ENCODE results near the gene GANC.
"Not testable (repeated sequence)": the region's sequence is repeated elsewhere in the genome, so short reads cannot be mapped to it uniquely, and the experiment has no call there.

The GANC gene

GRCh38 chr15:42272939-42273899, at the start of gene GANC, which contains the start of gene TMEM87A:
Gene GANC (plus strand): TSS chr15:42273201. CDS start chr15:42274482, 1,281 bp downstream.
Gene TMEM87A (minus strand): TSS chr15:42273433. CDS start chr15:42273398, 35 bp downstream.
- peak; percentile 81 to 96 for DNase-seq (ENCODE audit: low read depth in 1 of 2, low spot score in 1 of 2)

GRCh38 chr15:42226648-42227047, 46.4 kb upstream of the GANC start:
- no peak for DNase-seq (ENCODE audit: low read depth in 1 of 2, low spot score in 1 of 2)

DNA sequence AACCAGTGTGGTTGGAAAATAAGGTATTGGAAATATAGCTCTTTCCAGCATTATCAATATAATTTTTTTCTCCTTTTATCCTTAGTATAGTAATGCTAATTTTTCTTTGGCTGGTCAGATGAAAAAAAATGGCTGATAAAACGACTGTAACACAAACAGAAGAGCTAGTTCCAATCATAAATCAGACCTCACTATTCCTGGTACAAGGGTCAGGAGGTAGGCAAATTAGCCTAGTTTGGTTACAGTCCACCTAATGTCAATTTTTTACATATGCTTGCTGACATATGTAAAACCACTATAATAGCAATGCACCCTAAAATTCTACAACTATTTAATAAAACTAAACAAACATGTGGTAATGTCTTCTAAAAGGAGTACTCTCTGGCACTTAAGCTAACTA, 45.0 kb upstream of the GANC start:
- DNase-seq (ENCODE audit: low read depth in 1 of 2, low spot score in 1 of 2), result no peak

- DNase-seq (ENCODE audit: low read depth in 1 of 2, low spot score in 1 of 2), result not testable (repeated sequence)
These were observed 44.0 kb upstream of the GANC start for GRCh38 chr15:42228981-42229380.

GRCh38 chr15:42231088-42231487, 41.9 kb upstream of the GANC start:
- DNase-seq (ENCODE audit: low read depth in 1 of 2, low spot score in 1 of 2), result no peak

DNA sequence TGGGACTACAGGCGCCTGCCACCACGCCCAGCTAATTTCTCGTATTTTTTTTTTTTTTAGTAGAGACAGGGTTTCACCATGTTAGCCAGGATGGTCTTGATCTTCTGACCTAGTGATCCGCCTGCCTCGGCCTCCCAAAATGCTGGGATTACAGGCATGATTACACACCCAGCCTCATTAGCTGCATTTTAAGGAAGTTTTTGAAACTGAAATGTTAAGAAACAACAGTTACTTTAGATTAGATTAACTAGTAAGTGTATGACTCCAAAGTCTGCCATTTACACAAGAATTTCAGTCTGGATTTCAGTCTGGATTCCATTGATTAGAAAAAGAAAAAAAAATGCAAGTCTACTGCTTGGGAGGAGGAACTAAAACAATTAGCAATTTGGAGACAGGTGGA, 40.4 kb upstream of the GANC start:
- DNase-seq (ENCODE audit: low read depth in 1 of 2, low spot score in 1 of 2), result no peak

DNA sequence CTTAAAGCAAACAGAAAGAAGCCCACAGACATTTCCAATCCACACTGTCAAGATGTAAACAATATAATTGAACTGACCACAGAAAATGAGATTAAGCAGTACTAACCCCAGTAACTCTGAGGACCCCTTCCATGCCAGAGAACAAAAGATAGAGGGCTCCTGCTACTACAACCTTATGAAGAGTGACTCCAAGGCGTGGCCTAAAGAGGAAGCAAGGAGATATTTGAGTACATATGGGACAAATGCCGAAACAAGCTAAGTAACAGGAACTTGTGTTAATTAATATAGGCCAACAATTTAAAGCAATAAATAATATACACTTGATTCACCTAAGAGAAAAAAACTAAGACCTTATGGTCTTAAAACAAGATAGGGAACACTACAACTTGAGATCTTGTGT, 39.9 kb upstream of the GANC start:
- DNase-seq (ENCODE audit: low read depth in 1 of 2, low spot score in 1 of 2), result no peak

DNA sequence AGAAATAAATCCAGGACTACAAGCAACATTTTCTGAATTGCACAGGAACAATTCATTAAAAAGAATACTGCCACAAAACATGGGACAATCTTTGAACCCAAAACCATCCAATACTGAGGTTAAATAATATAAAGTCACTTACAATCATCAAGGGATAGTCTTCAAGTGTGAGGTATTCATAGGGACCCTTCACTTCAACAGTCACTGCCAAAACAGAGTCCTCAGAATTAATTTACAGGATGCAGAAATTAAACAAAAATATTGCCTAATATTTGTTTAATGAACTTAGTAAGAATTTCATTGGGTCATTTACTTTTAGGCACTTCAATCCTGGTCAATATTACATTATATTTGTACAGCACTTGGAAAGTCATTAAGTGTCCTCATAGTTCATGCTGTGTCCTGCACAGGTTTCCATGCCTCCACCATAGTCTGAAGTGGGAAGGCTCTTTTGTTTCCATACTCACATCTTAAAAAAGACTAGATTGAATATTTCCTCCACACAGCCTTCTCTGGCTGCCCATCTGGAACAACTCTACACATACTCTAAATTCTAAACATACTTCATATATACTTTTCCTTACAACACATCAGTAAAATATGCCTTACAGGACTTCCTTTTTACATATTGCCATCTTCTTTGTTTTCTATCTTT, 33.3 kb upstream of the GANC start:
- no peak for DNase-seq (ENCODE audit: low read depth in 1 of 2, low spot score in 1 of 2)

- DNase-seq (ENCODE audit: low read depth in 1 of 2, low spot score in 1 of 2), result no peak
These were observed 32.2 kb upstream of the GANC start for GRCh38 chr15:42240823-42241222.

DNA sequence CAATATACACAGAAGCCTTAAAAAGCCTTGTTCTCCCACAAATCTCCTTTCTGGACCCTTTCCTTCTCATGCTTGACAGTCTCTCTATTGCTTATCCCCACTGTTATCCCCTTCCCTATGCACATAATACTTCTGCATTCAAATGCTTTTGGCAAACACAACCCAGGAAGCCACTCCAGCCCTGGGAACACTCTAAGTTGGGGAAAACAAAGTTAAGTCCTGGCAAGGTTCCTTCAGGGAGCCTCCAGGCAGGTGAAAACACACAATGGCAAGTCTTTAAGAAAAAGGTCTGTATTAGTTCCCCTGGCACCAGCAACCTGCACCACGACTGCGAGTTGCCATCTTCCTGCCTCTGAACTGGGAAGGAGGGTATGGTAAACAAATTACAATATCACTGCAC, 19.7 kb upstream of the GANC start:
- no peak for DNase-seq (ENCODE audit: low read depth in 1 of 2, low spot score in 1 of 2)

DNA sequence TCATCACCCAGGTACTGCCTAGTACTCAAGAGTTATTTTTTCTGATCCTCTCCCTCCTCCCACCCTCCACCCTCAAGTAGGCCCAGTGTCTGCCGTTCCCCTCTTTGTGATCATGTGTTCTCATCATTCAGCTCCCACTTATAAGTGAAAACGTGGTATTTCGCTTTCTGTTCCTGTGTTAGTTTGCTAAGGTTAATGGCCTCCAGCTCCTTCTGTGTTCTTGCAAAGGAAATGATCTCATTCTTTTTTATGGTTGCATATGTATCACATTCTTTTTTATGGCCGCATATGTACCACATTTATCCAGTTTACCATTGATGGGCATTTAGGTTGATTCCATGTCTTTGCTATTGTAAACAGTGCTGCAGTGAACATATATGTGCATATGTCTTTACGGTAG, 8.2 kb upstream of the GANC start:
- DNase-seq (ENCODE audit: low read depth in 1 of 2, low spot score in 1 of 2), result no peak

- no peak for DNase-seq (ENCODE audit: low read depth in 1 of 2, low spot score in 1 of 2)
These were observed 5.7 kb upstream of the GANC start for GRCh38 chr15:42267286-42267685.

GRCh38 chr15:42270551-42270950, 2.5 kb upstream of the GANC start:
- DNase-seq (ENCODE audit: low read depth in 1 of 2, low spot score in 1 of 2), result no peak

DNA sequence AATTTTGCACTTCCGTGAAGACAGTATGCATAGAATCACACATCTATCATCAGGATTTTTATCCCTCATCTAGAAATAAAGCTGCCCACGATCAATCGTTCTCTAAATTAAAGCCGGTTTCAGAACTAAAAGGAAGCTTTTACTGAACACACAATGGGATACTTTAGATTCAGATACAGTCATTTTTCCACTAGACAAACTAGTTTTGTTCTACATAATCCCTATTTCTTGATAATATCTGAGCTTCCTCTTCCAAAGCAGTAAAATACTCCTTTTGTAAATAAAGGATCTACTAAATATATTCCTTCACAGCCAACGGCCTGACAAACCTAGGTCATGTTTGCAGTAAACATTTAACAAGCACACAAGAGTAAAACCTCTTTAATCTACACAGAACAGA, 2.0 kb upstream of the GANC start:
- no peak for DNase-seq (ENCODE audit: low read depth in 1 of 2, low spot score in 1 of 2)

- DNase-seq (ENCODE audit: low read depth in 1 of 2, low spot score in 1 of 2), result peak; percentile 40 to 55
These were observed 1.1 kb downstream of the GANC start for GRCh38 chr15:42273900-42274701.

DNA sequence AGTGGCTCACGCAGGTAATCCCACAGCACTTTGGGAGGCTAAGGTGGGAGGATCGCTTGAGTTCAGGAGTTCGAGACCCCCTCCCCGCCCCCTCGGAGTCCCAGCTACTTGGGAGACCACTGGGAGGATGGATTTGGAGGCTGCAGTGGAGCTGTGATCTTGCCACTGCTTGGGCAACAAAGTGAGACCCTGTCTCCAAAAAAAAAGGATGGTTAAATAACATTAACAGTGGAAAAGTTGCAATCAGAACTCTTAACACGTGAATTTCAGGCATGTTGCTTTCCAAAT, 1.6 kb downstream of the GANC start:
- DNase-seq (ENCODE audit: low read depth in 1 of 2, low spot score in 1 of 2), result no peak

DNA sequence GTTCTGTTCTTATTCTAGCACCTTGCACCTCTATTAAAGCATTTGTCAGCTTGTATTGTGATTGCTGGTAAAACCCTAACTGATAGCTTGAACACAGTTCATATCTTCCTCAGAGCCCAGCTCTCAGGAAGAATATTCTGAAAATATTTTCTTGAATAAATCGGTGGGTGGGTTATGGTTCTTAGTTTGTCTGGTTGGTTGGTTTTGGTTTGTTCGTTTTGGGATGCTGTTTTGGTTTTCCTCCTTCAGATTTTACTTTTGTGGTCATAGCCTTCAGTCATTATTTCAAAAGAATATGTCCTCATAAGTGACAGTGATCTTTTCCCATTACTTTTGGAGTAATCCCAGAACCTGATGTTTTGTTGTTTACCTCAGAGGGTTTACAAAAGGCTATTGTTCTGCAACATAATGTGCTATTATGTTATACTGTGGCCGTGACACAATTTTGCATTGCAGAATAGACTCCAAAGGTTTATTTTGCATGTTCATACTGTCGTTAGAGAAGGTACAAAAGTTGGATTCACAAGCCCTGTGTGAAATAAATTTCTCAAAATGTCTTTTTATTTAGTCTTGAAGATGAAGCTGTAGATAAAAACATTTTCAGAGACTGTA, 2.9 kb downstream of the GANC start:
- no peak for DNase-seq (ENCODE audit: low read depth in 1 of 2, low spot score in 1 of 2)

DNA sequence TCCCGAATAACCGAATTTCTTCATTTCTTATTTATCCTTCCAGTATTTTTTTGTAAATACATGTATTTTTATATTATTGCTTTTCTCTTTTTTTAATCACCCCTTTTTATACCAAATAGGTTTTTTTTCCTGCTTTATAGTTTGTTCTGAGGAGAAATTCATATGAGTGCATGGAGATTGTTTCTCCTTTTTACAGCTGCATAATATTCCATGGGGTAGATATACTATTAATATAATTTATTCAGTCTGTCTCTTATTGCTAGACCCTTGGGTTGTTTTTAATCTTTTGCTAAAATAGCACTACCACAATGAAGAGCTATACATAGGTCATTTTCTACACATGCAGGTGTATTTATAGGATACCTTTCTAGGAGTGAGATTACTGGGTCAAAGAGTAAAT, 3.8 kb downstream of the GANC start:
- DNase-seq (ENCODE audit: low read depth in 1 of 2, low spot score in 1 of 2), result no peak

DNA sequence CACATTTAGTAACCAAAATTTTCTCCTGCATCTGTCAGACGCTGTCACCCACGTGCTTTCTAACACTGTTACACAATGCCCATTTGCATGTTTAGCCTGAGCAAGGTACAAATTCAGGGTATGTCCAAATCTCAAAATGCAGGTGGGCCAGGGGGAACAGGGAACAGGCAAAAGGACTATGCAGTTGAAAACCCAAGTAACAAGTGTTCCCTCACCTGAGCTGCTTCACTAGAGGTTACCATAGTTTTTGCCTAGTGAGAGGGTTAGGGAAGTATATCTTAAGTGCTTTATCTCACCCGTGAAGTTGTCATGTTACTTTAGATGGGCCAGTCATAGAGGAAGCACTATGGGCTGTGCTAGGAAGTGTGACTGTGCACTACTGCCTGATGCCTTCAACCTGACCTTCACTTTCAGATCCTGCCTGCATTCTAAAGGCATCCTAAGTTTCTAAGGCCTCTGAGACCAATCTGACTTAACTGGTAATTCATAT, 6.3 kb downstream of the GANC start:
- DNase-seq (ENCODE audit: low read depth in 1 of 2, low spot score in 1 of 2), result no peak

GRCh38 chr15:42282344-42282743, 9.3 kb downstream of the GANC start:
- DNase-seq (ENCODE audit: low read depth in 1 of 2, low spot score in 1 of 2), result no peak

DNA sequence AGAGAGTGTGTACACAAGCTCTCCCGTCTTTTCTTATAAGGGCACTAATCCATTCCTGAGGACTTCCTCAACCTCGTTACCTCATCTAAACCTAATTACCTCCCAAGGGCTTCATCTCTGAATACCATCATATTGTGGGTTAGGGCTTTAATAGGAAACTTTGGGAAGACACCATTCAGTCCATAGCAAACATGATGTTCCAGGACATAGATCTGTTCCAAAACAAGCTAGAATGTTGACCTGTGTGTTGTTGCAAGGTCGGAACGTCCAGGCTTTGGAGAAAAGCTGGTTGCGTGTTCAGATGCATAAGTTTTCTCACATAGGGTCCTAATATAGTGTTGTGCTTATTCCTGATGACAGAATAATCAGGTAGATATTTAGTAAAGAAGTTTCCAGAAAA, 9.9 kb downstream of the GANC start:
- DNase-seq (ENCODE audit: low read depth in 1 of 2, low spot score in 1 of 2), result no peak

All from activated CD4-positive, alpha-beta T cell treated with anti-CD3 and anti-CD28 coated beads, Interleukin-2, amount 50 U/mL, for 24 hours (primary cell).